Stimulated activated CD4-positive, alpha-beta T cell treated with anti-CD3 and anti-CD28 coated beads, Interleukin-2, amount 100 ng/mL, for 24 hours (primary cell): ENCODE measurements around the gene ZNF345.

Experiments used
- DNase-seq, 2 donors: peaks; one replicate each; pipeline ENCODE4 v3.0.0-alpha.2; 2020

Gene ZNF345

DNA sequence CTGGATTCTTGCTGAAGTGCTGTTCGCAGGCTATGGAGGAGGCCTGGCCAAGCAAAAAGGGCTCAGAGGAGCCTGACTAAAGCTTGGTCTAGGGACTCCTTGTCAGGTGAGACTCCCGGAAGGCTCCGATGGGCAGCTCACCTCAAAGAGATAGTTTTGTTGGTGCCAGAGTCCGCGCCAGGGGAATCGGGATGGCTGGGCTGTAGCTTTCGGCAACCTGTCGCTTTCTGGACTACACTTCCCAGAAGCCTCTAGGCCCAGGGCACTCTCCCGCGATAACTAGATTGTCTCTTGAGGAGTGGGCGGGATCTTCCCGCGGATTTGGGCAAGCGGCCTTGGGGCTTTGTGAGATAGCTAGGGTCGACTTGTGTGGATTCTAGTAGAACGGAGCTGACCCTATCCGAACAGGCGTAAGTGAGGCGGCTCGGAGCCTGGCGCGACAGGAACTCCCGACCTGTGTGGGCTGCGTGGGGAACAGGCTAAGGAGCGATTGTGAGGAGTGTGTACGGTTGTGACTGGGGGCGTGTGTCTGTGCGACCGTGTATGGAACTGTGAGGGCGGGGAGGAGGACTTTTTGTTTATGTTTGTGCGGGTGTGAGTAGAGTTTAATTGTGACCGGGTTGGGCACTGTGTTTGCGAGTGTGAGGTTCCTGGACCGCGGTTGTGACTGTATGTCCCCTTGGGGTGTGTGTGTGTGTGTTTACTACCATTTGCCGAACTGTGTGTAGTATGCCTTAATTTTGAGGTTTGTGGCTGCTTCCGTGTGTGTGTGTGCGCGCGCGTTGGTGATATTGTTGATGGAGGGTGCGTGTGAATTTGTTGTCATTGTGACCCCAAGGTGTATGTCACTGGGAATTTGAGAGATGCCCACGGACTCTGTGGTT is at the start of gene ZNF345:
ZNF345 (plus strand) TSS at position 318 of the 884 bp plus-strand sequence. CDS start 25,955 bp downstream, outside the sequence.
- peak; percentile 76 to 84 for DNase-seq

DNA sequence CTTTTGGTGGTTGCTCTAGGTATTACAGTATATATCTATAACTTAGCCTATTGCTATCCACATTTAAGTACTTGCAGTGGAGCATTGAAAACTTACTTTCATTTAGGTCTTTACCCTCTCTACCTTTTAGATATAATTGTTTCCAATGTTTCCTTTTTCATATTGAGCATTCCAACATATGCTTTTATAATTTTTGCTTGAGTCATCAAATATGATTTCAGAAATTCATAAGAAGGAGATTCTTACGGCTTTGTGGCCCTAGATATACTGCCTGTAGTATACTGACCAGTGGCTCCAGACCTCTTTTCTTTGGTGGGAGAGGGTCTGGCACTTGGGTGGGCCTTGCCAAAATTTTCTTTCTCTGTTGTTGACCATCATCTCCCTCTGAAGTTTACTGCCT is 45.3 kb upstream of the ZNF345 start:
- DNase-seq = no peak

DNA sequence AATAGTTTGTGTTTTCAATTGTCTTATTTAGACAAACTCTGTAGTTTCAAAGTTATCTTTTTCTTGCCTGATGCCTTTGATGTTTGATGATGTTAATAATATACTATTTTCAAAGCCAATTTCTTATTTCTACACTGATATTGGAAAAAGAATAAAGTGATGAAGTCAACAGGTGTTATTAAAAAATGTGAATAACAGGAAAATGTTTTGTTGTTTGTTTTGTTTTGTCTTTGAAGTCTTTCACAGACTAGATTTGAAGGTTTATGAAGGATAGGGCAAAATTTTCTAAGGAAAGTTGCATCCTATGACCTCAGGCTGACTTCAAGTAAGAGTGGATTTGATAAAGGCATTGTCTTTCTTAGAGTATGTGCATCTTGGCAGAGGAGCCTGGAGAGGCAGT is 43.6 kb upstream of the ZNF345 start:
- no peak for DNase-seq

DNA sequence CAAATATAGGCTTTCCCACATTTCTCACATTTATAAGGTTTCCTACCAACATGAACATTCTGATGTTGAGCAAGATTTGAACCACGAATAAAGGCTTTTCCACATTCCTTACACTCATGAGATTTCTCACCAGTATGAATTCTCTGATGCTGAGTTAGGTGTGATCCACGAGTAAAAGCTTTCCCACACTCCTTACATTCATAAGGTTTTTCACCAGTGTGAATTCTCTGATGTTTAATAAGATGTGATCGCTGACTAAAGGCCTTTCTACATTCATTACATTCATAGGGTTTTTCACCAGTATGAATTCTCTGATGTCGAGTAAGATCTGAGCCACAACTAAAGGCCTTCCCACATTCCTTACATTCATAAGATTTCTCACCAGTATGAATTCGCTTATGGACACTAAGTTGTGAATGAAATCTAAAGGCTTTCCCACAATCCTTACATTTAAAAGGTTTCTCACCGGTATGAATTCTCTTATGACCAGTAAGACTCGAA is 31.5 kb upstream of the ZNF345 start:
- no peak for DNase-seq

DNA sequence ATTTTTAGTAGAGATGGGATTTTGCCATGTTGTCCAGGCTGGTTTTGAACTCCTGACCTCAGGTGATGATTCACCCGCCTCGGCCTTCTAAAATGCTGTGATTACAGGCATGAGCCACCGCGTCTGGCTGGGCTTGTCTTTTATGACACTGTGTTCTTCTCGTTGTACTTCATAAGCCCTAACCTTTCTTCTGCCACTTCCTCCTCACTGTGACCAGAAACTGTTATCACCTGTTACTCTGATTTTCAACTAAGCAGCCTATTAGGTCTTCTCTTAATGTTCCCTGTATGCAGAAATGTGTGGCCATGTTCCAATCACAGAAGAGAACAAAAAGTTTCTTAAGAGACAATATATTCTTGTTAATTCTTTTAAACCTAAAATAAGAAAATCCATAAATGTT is 28.9 kb upstream of the ZNF345 start:
- no peak for DNase-seq

DNA sequence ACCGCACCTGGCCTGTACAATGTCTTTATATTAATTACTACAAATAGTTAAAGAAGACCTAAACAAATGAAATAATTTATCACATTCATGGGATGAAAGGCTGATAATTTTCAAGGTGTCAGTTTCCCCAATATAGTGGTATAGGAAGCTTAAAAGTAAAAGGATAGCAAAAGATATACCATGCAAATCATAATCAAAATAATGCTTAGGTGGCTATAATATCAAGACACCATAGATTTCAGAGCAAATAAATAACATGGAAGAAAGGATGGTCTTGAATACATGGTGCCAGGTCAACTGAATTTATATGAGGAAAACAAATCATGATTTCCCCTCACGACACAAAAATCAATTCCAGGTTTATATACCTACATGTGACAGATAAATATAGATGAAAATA is 17.2 kb upstream of the ZNF345 start:
- no peak for DNase-seq

DNA sequence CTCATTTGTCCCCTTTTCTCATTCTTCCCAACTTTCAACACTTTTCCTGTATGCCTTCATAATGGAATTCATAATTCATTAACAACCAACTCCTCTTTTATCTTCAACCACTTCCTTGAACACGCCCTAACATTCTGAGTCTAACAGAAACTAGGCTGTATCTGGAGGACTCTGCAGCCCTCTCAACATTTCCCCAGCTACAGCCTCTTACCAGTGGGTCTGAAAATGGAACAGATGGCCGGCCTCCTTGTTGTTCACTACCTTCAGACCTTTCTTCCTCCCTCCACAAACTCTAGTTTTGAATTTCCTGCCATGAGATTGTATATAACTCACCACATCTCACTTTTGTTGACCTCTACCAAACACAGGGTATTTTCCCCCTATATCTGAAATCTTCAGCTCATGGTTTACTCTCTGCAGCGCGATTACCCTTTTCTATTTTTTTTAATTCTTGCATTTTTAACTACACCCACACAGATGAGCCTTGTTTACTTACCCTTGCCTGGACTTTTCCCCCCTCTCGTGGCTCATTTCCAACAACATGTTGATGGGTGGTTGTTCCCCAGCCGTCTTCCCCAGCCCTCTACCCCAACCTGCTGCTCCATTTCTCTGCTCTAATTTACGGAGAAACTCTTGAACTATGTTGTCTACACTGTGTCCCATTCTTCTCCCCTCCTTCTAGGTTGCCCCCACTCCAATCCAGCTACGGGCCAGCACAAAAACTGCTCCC is 13.3 kb upstream of the ZNF345 start:
- DNase-seq = no peak

DNA sequence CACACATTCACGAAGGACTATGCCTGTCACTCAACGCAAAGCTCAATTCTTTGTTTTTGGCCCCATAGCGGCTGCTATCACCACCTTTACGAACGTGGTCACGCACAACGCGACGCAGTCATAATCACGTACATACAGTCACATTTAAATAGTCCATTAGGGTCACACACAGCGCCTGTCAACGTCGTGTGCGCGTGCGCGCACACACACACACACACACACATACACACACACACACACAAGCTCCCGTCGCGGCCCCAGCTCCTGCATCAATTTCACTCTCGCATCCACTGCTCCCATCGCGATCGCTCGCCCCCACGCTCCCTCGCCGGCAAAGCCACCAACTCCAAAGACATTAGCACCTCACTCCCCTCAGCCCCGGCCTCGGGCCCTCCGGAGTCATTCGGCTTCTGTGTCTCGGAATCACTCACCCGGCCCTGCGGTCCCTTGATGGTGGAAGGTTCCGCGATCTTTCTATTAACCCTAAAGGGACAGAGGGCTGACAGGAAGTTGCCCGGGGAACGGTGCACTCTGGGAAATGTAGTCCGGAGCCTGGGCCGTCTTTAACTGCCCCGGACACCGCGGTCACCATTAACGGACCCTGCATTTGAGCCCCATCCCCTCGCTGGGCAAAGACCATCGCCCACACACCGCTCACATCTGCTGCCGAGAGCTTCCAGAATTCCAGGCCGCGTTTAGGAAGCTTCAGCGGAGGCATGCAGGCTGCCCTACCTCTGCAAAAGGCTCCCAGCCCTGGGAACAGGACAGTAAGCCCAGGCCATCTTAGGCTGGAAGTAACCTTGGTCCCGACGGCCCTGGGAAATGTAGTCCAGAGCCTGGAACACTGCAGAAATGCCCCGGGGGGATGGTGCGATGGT is 12.5 kb upstream of the ZNF345 start, which contains the start of gene ZNF790:
ZNF790 (minus strand) TSS at position 482 of the 878 bp plus-strand sequence. CDS start 12,768 bp downstream, outside the sequence.
- peak; percentile 79 to 84 for DNase-seq

DNA sequence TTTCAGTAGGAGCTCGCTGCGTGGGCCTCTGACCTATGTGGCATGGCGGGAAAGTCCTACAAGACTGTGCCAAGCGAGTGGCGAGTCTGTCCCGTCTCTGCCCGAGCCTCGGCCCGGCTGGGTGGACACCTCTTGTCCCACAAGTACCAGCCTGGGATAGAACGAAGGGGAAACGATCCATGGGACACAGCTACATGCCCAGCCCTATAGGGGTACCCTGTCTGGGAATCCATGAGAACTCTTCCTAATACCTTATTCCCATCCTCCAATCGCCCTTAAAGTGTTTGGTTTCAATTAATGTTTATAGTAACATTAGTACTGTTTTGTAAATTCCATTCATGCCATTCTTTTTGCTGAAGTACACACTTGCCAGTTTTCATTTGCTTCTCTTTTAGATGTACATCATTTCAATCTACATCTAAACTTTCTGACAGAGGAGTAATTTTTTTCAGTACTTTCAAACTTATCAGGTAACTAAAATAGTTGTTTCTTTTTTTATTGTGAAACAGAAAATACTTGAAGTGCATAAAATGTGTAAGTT is 11.8 kb upstream of the ZNF345 start:
- peak; percentile 2 to 17 for DNase-seq

DNA sequence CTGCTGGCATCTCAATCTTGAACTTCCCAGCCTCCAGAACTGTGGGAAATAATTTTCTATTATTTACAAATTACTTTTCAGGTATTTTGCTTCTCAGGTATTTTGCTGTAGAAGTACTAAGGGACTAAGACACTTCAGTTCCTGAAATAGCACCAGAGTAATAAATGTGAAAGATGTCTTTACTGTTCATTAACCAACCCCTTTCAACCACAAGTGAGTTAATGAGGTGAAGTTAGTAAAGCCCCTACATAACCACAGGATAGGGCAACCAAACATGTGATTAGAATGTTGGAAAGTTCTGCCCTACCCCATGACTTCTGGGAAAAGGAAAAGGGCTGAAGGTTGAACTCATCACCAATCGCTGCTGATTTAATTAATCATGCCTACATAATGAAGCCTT is 2.7 kb upstream of the ZNF345 start:
- no peak for DNase-seq

DNA sequence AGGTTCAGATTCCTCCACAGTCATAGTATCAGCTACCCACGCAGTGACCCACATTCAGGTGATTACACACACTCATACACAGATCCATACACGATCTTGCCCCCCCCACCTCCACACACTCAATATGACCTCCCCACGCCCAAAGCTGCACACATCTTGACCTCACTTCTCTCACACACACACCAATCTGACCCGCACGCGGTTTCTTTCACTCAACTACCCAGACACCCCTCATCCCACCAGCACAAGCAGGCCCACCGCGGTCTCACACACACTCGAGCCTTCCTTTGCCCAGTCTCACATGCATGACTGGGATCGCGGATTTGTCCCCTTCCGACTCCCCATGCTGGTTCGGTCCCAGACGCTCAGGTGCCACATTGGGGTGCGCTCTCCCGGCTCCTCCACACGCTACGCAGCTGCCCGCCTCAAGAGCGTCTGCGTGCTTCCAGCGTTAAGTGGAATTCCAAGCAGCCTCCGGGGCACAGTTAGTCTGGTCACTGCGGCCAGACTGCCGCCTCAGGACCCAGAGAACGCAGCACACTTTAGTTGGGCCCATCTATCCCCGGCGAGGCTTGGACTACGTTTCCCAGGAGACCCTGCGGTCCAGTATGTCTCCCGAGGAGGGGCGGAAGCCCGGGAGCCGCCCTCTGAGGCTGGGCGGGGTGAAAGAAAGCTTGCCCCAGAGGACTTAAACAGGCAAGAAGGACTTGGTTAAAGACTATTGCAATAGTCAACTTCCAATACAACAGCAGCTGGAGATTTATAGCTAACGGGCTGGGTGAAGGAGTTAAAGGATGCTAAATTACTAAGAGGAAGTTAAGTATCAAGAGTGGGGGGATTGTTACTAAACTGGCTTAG is 746 bp upstream of the ZNF345 start:
- peak; percentile 86 to 89 for DNase-seq

DNA sequence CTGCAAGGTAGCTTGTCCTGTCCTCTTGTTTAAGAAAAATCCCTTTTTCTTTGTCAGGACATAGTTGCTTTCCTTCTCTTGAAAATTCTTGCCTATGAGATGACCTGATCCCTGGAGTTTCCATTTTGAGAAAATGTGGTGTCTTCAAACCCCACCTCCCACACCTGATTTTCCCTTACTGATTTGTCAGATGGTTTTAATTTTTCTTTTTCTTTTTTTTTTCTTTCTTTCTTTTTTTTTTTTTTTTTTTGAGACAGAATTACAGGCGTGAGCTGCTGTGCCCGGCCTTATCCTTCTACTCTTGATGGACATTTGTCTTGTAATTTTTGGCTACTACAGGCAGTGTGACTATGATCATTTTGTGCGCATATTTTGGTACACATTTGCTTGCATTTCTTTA is 1.2 kb downstream of the ZNF345 start:
- DNase-seq = no peak

DNA sequence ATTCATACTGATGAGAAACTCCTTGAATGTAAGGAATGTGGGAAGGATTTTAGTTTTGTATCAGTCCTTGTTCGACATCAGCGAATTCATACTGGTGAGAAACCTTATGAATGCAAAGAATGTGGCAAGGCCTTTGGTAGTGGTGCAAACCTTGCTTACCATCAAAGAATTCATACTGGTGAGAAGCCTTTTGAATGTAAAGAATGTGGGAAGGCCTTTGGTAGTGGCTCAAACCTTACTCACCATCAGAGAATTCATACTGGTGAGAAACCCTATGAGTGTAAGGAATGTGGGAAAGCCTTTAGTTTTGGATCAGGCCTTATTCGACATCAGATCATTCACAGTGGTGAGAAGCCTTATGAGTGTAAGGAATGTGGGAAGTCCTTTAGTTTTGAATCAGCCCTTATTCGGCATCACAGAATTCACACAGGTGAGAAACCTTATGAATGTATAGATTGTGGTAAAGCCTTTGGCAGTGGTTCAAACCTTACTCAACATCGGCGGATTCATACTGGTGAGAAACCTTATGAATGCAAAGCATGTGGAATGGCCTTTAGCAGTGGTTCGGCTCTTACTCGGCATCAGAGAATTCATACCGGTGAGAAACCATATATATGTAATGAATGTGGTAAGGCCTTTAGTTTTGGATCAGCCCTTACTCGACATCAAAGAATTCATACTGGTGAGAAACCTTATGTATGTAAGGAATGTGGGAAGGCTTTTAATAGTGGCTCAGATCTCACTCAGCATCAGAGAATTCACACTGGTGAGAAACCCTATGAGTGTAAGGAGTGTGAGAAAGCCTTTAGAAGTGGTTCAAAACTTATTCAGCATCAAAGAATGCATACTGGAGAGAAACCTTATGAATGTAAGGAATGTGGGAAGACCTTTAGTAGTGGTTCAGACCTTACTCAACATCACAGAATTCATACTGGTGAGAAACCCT is 26.6 kb downstream of the ZNF345 start:
- DNase-seq = no peak

DNA sequence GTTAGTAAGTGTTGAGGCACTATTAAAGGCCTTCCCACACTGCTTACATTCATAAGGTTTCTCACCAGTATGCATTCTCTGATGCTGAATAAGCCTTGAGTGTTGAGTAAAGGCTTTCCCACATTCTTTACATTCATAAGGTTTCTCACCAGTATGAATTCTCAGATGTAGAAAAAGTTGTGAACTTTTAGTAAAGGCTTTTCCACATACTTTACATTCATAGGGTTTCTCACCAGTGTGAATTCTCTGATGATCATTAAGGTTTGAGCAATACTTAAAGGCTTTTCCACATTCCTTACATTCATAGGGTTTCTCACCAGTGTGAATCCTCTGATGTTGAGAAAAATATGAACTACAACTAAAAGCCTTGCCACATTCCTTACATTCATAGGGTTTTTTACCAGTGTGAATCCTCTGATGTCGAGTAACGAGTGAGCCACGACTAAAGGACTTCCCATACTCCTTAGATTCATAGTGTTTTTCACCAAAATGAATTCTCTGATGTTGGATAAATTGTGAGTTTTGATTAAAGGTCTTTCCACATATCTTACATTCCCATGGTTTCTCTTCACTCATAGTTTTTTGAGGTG is 41.2 kb downstream of the ZNF345 start:
- DNase-seq = no peak

DNA sequence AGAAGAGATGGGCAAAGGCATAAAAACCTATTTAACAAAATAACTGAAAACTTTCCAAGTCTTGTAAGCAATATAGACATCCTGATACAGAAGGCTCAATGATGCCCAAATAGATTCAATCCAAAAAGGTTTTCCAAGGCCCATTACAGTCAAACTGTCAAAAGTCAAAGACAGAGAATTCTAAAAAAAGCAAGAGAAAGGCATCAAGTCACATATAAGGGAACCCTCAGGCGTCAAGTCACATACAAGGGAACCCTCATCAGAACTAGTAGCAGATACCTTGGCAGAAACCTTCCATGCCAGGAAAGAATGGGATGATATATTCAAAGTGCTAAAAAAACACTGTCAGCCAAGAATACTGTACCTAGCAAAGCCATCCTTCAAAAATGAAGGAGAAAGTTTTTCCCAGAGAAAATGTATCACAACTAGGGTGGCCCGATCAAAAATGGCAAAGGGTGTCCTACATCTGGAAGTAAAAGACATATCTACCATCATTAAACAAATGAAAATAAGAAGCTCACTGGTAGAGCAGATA is 44.2 kb downstream of the ZNF345 start:
- no peak for DNase-seq

DNA sequence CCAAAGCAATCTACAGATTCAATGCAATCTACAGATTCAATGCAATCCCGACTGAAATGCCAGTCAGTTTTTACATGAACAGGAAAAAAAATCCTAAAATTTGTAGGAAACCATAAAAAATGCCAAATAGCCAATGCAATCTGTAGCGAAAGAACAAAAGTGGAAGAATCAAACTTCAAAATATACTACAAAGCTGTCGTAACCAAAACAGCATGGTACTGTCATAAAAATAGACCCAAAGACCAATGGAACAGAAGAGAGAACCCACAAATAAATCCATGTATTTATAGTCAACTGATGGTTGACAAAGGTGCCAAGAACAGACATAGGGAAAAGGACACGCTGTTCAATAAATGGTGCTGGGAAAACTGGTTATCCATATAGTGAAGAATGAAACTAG is 47.7 kb downstream of the ZNF345 start:
- DNase-seq = no peak

DNA sequence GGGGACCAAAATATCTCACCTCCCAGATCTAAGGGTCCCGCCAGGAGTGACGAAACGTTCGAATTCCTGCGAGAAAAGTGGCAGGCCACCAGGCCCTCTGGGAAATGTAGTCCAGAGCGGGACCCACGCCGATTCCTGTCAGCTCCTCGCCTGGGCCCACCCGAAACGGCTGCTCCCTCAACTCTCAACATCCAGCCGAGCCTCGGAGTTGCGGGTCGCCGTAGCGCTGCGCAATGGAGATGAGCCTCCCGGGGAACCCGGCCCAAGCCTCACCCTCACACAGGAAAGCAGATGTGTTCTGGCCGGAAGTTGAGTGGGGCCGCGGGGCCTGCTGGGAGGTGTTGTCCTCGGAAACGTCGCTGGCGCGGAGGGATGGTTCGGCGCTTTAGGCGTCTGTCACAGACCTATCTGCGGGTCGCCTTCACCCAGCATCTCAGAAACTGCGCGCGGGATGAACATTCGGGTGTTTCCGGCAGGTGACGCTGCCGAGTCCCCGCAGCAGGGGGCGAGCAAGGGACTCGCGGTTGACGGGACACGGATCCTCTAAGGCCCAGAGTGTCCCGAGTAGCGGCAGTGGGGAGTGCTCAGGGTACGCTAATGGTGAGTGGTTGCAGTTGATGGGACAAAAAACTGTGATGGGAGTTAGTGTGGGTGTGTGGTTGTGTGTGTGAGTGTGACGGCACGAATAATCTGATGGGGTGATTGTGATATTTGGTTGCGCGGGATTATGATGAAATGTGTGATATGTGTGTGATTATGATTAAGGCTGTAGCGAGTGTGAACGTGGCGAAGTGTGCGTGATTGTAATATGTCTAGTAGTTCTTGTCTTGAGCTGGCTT is 65.5 kb downstream of the ZNF345 start, which contains the start of the genes ZNF568 and ZNF829:
ZNF568 (plus strand) TSS at position 341 of the 839 bp plus-strand sequence. CDS start 6,439 bp downstream, outside the sequence.
ZNF829 (minus strand) TSS at position 300 of the 839 bp plus-strand sequence. CDS start 1,124 bp downstream, outside the sequence.
- DNase-seq = peak; percentile 87 to 94

DNA sequence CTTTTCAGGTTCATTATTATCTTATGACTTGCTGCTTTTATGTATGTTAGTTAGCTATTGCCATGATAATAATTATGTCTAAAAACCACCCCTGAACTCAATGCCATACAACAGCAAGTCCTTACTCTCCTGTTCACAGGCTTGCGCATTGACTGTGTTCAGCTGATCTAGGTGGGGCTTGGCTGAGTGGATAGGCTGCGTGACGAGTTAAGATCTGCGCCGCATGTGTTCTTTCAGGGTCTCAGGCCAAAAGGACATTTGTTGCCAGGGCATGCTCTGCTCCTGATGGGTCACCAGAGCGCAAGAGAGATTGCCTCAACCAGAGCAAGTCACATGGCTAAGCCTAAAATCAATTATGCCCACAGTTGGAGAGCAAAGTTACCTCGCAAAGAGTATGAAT is 66.3 kb downstream of the ZNF345 start:
- DNase-seq = no peak
